ENCODE data around the gene CTPS1. TPM values are rescaled to one million over a fixed set of nuclear protein-coding genes. Genes with fewer than 3 reads are reported as not detected.

CTPS1 gene
- total RNA-seq, 4 donors from 2014 or later, result 29.8 to 46.3 (median 35.8) TPM

- peaks cover 0 to 14% (median 0%) of the 10 kb centered on the region in 4 donors for H3K4me1 ChIP-seq
- peaks cover 0 to 56% (median 10%) of the 10 kb centered on the region in 3 donors for H3K36me3 ChIP-seq
- WGBS, 2 donors, result 93% methylated on average over 5 of the region's 5 CpGs
- H3K4me3 ChIP-seq, result no peak overlapping the region
- no peak for DNase-seq (ENCODE audit: low spot score in 2 of 2)
- TF ChIP-seq, protein P1, sequence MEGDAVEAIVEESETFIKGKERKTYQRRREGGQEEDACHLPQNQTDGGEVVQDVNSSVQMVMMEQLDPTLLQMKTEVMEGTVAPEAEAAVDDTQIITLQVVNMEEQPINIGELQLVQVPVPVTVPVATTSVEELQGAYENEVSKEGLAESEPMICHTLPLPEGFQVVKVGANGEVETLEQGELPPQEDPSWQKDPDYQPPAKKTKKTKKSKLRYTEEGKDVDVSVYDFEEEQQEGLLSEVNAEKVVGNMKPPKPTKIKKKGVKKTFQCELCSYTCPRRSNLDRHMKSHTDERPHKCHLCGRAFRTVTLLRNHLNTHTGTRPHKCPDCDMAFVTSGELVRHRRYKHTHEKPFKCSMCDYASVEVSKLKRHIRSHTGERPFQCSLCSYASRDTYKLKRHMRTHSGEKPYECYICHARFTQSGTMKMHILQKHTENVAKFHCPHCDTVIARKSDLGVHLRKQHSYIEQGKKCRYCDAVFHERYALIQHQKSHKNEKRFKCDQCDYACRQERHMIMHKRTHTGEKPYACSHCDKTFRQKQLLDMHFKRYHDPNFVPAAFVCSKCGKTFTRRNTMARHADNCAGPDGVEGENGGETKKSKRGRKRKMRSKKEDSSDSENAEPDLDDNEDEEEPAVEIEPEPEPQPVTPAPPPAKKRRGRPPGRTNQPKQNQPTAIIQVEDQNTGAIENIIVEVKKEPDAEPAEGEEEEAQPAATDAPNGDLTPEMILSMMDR (IDR thresholded peaks at IDR 0.05), result peak in 2 of 5 experiments; percentile 12 to 26
- TF ChIP-seq EP300 (IDR thresholded peaks at IDR 0.05), result no peak
- H3K27ac ChIP-seq, result no peak overlapping the region
- H3K27me3 ChIP-seq, result no peaks in the 10 kb centered on the region
- no peaks in the 10 kb centered on the region for H3K9me3 ChIP-seq
These were observed 43.9 kb downstream of the CTPS1 start for GRCh38 chr1:41023279-41023990.

DNA sequence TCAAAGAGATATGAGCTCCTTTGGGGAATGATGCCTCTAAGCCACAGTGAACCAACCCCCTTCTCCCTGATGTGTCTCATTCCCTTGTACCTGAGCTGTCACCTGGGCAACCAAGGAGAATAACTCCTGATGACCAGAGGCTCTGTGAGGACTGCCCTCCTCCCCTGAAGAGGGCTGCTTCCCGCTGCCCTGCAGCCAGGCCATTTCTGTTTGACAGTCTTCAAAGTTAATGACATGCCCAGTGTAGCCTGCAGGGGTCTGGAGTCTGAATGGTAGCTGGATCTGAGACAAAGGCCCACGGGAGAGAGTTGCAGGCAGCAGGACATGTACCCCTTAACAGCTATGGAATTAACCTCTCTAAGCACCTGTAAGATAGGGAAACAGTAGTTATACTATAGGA, 45.5 kb downstream of the CTPS1 start:
- TF ChIP-seq POLR2A (IDR thresholded peaks at IDR 0.05) (no peak), EP300 (IDR thresholded peaks at IDR 0.05) (no peak)
- TF ChIP-seq, protein P1 (IDR thresholded peaks at IDR 0.05), result no peak
- Histone ChIP-seq H3K27ac (no peak overlapping the region), H3K27me3 (no peaks in the 10 kb centered on the region), H3K9me3 (no peaks in the 10 kb centered on the region), H3K4me1 (peaks cover 0 to 14% (median 0%) of the 10 kb centered on the region in 4 donors), H3K4me3 (no peak overlapping the region), H3K36me3 (peaks cover under 1 to 70% (median 11%) of the 10 kb centered on the region in 3 donors)
- no peak for DNase-seq (ENCODE audit: low spot score in 2 of 2)
- 68 to 73% methylated on average over 2 of the region's 2 CpGs for WGBS, 2 donors

GRCh38 chr1:41025979-41026819, 46.7 kb downstream of the CTPS1 start:
- H3K9me3 ChIP-seq, result no peaks in the 10 kb centered on the region
- TF ChIP-seq, protein P1 (IDR thresholded peaks at IDR 0.05), result no peak
- TF ChIP-seq POLR2A (IDR thresholded peaks at IDR 0.05) (no peak), EP300 (IDR thresholded peaks at IDR 0.05) (no peak)
- peaks cover 2 to 83% (median 11%) of the 10 kb centered on the region in 3 donors for H3K36me3 ChIP-seq
- 94 to 99% methylated on average over 4 of the region's 4 CpGs for WGBS, 2 donors
- no peaks in the 10 kb centered on the region for H3K27me3 ChIP-seq
- H3K4me1 ChIP-seq, result peaks cover 0 to 11% (median 0%) of the 10 kb centered on the region in 4 donors
- H3K27ac ChIP-seq, result no peak overlapping the region
- H3K4me3 ChIP-seq, result no peak overlapping the region
- DNase-seq (ENCODE audit: low spot score in 2 of 2), result no peak

GRCh38 chr1:41028034-41028642, 48.6 kb downstream of the CTPS1 start:
- Histone ChIP-seq H3K4me1 (no peaks in the 10 kb centered on the region), H3K27ac (no peak overlapping the region)

More at GRCh38 chr1:41028034-41028642, 48.6 kb downstream of the CTPS1 start:
- H3K4me3 ChIP-seq, result no peak overlapping the region
- H3K36me3 ChIP-seq, result peaks cover 2 to 98% (median 11%) of the 10 kb centered on the region in 3 donors
- 96 to 97% methylated on average over 10 of the region's 10 CpGs for WGBS, 2 donors
- H3K27me3 ChIP-seq, result no peaks in the 10 kb centered on the region
- H3K9me3 ChIP-seq, result no peaks in the 10 kb centered on the region
- TF ChIP-seq EP300 (IDR thresholded peaks at IDR 0.05), result no peak
- no peak for TF ChIP-seq POLR2A (IDR thresholded peaks at IDR 0.05)
- TF ChIP-seq, protein P1 (IDR thresholded peaks at IDR 0.05), result no peak
- no peak for DNase-seq (ENCODE audit: low spot score in 2 of 2)
